Lung microvascular endothelial cell (primary cell): ENCODE measurements around the gene ELP4. TPM values are rescaled to one million over a fixed set of nuclear protein-coding genes. Genes with fewer than 3 reads are reported as not detected.

Source experiments
- DNase-seq, 2 donors: peaks; one replicate each; pipeline versions ENCODE4 v3.0.0 to v3.0.0-alpha.2; 2010; ENCODE audit warnings: low read depth in 2 of 2
- total RNA-seq: library from RNA; depleted of rRNA; stranded (reverse); fragments of >200 nt; gene quantifications from 2 replicates; pipeline ENCODE4 v1.2.1, GENCODE V29; 2014

The ELP4 gene
- total RNA-seq, 1 donor from 2014 or later: 8.1 TPM

DNA sequence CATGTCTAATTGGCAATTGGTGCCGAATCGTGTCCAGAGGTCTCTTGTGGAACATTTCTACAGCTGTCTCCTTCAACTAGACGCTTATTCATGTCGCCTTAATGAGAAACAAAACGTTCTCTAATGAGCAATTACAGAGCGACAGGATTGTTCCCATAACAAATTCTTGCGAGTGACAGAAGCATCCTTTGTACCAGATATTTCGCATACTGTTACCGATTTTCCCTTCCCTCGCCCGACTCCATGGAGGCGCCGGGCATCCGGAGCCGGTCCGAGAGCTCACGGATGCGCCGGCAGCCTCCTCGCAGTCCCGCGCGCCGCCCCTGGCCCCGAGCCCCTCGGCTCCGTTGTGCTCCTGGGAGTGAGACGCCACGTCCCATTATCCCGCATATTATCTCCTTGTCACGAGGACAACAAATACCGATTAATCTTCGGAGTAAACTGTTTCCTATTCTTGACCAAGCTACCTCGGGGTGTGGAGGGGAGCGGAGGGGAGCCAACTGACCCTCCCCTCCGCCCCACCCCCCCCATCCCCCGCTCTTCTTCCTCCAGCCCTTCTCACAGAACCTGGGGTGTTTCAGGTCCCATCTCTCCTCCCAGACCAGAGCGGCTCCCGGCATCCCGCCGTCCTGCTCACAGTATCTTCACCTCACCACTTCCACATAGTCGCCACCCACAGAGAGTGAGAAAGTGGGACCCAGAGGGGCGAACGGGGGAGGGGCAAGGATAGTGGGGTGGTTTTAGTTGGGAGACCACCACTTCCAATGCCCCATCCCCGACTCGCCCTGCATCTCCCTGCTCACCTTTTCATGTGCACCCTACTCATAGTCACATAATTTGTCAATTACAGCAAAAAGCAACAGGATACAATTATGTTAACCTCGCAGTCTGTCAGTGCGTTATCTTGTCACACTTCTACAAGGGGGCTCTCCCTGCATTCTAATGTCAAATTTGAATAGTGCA lies 290.1 kb downstream of the ELP4 start:
- DNase-seq: no peak

DNA sequence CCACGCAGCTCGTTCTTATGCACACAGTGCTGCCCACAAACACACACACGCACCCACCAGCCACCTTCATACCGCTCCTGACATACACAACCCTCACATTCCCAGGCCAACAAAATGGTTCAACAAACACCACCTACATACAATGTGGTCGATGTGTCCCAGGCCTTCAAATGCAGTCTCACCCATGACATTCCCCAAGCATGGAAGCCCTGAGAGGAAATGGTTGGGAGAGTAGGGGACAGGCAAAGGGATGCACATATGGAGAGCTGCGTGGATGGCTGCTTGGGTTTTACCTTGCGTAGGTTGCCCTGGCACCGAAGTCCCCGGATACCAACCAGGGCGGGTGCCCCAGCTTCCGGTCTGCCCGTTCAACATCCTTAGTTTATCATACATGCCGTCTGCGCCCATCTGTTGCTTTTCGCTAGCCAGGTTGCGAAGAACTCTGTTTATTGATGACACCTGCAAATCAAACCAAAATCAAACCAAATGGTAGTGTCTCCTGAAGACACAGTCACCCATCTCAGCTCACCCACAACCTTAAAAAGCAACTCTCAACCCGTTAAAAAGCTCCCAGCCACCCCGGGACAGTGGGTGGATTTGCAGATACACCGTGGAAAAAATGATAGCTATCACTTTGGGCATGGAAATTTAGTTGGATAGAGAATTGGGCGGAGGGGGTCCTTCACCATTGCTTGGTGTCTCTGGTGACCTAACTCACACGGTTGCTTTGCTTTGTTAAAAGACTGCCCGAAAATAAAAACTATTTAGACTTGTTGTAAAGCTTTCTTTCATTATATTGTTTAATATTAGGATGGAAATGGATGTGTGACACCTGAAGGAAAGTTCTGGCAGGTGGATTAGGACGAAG lies 291.1 kb downstream of the ELP4 start:
- DNase-seq: no peak

DNA sequence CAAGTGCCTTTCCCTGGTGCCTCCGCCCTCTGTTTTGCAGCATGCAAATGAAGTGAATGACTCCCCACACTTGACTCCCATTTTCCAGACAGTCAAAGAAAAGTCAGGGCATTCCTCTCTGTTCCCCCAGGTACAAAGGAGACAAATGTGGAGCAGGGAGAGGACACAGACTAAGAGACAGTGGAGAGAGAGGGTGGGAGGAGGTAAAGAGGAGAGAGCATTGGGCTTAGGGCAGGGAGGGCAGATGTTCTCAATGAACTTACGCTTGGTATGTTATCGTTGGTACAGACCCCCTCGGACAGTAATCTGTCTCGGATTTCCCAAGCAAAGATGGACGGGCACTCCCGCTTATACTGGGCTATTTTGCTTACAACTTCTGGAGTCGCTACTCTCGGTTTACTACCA lies 291.7 kb downstream of the ELP4 start:
- DNase-seq: no peak

- no peak for DNase-seq
Observed at GRCh38 chr11:31802000-31802551, 292.5 kb downstream of the ELP4 start.

GRCh38 chr11:31802609-31802989 lies 293.0 kb downstream of the ELP4 start:
- DNase-seq: no peak

DNA sequence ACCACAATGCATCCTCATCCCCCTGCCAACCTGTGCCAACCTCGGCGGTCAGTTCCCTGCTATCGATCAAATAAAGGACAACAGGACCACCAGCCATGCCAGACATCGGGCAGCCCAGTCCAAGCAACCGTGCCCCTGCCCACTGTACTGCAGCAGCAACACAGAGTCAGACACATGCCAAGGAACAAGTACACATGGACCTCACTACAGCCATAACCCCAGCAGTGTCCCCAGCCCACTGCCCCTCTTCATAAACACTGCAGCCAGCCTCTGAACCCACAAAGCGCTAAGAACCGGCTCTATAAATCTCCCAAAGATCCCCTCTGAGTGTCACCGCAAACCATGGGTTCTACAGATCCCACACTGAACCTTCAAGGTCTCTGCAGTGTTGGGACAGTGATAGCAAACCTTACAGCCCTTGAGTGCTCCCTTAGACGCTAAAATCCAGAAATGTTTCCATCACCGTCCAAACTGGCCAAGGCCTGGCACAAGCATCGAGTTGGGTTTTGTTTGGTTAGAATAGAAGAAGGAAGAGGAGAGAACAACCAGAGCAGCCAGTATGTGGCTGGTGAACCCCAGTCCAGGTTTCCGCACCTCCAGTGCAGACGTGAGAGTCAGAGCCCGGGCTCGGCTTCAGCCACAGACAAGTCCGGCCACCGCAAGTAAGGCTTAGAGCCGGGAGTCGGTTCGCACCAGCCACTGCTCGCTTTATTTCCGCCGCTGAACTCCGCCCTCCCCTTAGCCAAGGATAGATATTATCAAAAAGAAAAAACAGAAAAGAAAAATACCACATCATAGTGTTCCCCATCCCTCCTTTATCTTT lies 293.6 kb downstream of the ELP4 start:
- no peak for DNase-seq

GRCh38 chr11:31803813-31804311 lies 294.3 kb downstream of the ELP4 start:
- no peak for DNase-seq

- no peak for DNase-seq
Observed at GRCh38 chr11:31804312-31805036, 294.9 kb downstream of the ELP4 start.

- DNase-seq: no peak
Observed at GRCh38 chr11:31805037-31805628, 295.6 kb downstream of the ELP4 start.

DNA sequence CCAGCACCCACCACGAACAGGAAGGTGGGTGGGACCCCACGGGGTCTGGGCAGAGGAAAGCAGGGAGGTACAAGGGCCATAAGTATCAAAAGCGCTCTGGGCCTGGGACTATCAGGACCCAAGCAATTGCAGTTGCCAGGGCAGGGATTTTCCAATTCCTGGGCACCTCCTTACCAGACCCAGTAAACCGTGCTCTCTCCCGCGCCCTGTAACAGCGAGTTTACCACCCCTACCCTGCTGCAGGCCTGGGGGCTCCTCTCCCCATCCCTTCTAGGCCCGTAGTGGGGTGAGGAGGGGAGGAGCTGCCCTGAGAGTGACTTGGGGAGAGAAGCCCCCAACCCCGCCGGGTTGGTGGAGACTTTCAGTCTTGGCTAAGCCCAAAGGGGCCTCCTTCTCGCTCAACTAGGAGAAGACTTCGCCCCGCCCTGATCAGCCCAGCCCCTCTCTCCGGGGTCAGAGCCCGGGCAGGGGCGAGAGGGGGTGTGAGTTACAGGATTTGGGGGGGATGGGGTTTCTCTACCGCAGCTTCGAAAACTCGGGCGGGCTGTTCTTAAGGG lies 296.1 kb downstream of the ELP4 start:
- DNase-seq: no peak

DNA sequence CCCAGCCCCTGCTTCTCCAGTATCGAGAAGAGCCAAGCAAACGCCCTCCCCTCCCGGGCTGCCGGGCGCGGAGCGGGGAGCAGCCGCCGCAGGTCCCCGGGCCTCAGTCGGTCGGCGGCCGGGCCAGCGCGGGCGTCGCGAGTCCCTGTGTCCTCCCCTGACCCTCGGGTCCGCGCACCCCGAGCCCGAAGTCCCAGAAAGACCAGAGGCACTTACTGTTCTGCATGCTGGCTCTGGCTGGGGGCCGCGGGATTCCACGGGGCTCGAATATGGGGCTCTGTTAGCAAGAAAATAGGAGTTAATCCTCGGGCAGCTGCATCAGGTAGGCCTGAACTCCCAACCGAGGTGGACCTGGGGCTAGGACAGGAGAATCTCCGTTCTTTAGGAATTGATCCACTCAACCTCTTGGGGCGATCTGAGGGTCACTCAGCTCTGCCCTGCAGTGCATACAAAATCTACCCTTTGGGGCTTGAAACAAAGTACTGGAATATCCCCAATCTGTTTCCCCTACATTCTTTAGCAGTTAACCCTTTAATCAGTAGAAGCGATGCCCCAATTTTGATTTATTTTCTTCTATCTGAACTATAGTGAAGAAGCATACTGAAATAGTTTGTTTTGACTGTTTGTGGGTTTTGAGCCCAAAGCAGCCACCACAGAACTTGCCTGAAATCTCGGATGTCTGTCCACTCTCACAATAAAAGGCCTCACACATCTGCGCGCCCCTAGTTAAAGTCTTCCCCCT lies 296.8 kb downstream of the ELP4 start:
- DNase-seq: no peak

DNA sequence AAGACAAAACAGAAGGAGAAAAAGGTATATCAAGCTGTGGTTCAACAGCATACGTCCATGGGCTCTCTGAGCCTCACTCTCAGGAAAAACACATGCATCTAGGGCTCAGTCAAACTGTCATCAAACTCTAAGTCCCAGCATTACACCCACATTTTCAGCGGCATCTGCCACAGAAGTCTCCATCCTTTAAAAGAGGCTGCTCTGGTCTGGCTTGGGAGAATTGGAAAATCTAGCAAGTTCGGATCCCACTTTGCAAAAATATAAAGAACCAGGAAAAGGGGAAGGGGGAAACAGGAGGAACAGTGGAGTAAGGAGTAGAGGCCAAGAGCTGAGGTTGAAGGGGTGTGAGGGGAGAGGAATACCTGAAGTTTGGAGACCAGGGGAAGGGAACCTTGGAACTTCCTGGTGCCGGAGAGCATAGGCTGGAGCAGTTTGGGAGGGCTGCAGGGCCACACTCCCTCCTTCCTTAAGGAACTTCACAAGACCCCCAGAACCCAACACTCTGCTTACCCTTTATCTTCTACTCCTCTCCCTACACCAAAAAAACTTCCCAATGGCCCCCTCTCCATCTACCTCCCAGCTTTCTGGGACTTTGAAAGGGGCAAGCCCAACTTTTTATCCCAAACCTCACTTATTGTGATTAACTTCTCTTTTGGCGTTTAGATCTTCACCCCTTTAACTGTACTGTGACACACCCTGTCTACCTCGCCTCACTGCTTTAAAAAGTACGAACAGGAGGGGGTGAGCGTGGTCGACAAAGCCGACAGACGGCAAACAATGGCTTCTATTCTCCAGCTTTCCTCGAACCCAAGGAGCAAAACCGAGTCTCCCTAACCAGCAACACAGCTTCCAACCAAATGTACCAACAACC lies 297.6 kb downstream of the ELP4 start:
- no peak for DNase-seq

- no peak for DNase-seq
Observed at GRCh38 chr11:31807799-31808667, 298.5 kb downstream of the ELP4 start.

DNA sequence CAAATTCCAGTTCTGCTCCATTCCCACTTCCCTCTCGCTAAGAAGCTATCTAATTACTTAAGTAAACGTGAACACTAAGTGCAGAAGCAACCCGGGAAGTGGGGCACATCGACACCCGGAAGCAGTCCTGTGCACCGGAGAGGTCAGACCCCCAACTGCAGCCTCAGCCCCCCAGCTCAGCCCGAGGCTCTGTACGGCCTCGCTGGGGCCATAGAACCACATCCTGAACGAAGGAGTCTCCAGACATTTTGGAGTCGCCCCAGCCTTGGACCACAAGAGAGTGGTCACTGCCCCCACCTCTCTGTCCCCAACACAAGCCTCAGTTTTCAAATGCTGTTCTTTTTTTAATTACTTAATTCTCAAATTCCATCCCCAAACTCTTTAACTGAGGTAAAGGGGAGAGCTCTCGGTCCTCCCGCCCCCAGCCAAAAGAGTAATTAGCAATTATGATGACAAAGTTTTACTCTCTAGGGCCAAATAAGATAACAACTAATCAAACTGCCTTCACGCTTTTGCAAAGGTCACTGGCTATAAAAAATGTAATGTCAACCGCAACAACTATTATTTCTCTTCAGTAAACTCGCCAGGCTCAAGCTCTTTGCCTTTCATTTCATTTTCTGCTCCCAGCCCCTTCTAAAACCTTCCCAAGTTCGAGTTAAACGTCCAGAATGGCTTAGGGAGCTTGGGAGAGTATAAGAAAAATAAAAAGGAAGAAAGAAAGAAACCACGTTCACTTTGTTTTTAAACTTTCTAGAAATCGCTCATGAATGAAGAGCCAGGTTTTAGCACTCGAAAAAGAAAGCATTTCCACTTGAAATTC lies 299.4 kb downstream of the ELP4 start:
- no peak for DNase-seq

GRCh38 chr11:31809541-31809856 lies 299.9 kb downstream of the ELP4 start:
- DNase-seq: no peak
